Measurements from ENCODE around the gene LRP1B. TPM values are rescaled to one million over a fixed set of nuclear protein-coding genes. Genes with fewer than 3 reads are reported as not detected.

LRP1B gene
- total RNA-seq, 1 experiment from 2014 or later = 0.52 TPM

- no peak for TF ChIP-seq ZSCAN18 (CRISPR knock-in tag; IDR thresholded peaks at IDR 0.05)
Measured at GRCh38 chr2:140630557-140630956, 1500.3 kb downstream of the LRP1B start (continued).

- DNase-seq (ENCODE audit: low spot score) = no peak
- no peak for ATAC-seq
- H3K9me3 Mint-ChIP-seq = peaks cover 9% of the 10 kb centered on the region
- H3K27me3 Mint-ChIP-seq (ENCODE audit: low read depth) = no peaks in the 10 kb centered on the region
- H3K27ac Mint-ChIP-seq = no peak overlapping the region
- TF ChIP-seq SOX15 (CRISPR knock-in tag; IDR thresholded peaks at IDR 0.05) = no peak
- TF ChIP-seq TCF7 (CRISPR knock-in tag; IDR thresholded peaks at IDR 0.05; ENCODE audit: low read depth) = no peak
- no peak for TF ChIP-seq SMAD3 (CRISPR knock-in tag; IDR thresholded peaks at IDR 0.05; ENCODE audit: borderline replicate concordance)
- H3K36me3 Mint-ChIP-seq = peaks cover 3% of the 10 kb centered on the region; the same call in 1 of the 2 replicates
- no peaks in the 10 kb centered on the region for H3K4me1 Mint-ChIP-seq
- CTCF ChIA-PET = no interaction called here
- POLR2A ChIA-PET = no interaction called here
- H3K4me3 Mint-ChIP-seq = no peak overlapping the region
Measured at GRCh38 chr2:140627885-140628284, 1502.9 kb downstream of the LRP1B start.

DNA sequence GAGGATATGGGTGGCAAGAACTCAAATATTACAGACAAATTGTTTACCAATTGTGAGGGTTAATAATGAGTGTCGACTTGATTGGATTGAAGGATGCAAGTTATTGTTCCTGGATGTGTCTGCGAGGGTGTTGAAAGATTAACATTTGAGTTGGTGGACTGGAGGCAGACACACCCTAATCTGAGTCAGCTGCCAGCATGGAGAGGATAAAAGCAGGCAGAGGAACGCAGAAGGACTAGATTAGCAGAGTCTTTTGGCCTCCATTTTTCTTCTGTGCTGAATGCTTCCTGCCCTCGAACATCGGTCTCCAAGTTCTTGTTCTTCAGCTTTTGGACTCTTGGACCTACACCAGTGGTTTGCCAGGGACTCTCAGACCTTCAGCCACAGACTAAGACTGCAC, 1503.7 kb downstream of the LRP1B start:
- H3K27me3 Mint-ChIP-seq (ENCODE audit: low read depth) = no peaks in the 10 kb centered on the region
- DNase-seq (ENCODE audit: low spot score) (no peak), ATAC-seq (no peak)
- no peaks in the 10 kb centered on the region for H3K4me1 Mint-ChIP-seq
- H3K9me3 Mint-ChIP-seq = peaks cover 9% of the 10 kb centered on the region
- no peak for TF ChIP-seq NFATC4 (CRISPR knock-in tag; IDR thresholded peaks at IDR 0.05)
- TF ChIP-seq, protein P1, sequence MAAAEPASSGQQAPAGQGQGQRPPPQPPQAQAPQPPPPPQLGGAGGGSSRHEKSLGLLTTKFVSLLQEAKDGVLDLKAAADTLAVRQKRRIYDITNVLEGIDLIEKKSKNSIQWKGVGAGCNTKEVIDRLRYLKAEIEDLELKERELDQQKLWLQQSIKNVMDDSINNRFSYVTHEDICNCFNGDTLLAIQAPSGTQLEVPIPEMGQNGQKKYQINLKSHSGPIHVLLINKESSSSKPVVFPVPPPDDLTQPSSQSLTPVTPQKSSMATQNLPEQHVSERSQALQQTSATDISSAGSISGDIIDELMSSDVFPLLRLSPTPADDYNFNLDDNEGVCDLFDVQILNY (CRISPR knock-in tag; IDR thresholded peaks at IDR 0.05) = no peak
- TF ChIP-seq, protein P2, sequence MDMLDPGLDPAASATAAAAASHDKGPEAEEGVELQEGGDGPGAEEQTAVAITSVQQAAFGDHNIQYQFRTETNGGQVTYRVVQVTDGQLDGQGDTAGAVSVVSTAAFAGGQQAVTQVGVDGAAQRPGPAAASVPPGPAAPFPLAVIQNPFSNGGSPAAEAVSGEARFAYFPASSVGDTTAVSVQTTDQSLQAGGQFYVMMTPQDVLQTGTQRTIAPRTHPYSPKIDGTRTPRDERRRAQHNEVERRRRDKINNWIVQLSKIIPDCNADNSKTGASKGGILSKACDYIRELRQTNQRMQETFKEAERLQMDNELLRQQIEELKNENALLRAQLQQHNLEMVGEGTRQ (CRISPR knock-in tag; IDR thresholded peaks at IDR 0.05) = no peak
- no peak for TF ChIP-seq ERG (CRISPR knock-in tag; IDR thresholded peaks at IDR 0.05)
- no peak for TF ChIP-seq ZNF396 (CRISPR knock-in tag; IDR thresholded peaks at IDR 0.05; ENCODE audit: borderline replicate concordance)
- TF ChIP-seq, protein P3, sequence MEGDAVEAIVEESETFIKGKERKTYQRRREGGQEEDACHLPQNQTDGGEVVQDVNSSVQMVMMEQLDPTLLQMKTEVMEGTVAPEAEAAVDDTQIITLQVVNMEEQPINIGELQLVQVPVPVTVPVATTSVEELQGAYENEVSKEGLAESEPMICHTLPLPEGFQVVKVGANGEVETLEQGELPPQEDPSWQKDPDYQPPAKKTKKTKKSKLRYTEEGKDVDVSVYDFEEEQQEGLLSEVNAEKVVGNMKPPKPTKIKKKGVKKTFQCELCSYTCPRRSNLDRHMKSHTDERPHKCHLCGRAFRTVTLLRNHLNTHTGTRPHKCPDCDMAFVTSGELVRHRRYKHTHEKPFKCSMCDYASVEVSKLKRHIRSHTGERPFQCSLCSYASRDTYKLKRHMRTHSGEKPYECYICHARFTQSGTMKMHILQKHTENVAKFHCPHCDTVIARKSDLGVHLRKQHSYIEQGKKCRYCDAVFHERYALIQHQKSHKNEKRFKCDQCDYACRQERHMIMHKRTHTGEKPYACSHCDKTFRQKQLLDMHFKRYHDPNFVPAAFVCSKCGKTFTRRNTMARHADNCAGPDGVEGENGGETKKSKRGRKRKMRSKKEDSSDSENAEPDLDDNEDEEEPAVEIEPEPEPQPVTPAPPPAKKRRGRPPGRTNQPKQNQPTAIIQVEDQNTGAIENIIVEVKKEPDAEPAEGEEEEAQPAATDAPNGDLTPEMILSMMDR (IDR thresholded peaks at IDR 0.05) = no peak
- no peak for TF ChIP-seq CBFB (CRISPR knock-in tag; IDR thresholded peaks at IDR 0.05; ENCODE audit: low read depth)
- no peak for TF ChIP-seq NFE2L1 (CRISPR knock-in tag; IDR thresholded peaks at IDR 0.05)
- TF ChIP-seq, protein P4, sequence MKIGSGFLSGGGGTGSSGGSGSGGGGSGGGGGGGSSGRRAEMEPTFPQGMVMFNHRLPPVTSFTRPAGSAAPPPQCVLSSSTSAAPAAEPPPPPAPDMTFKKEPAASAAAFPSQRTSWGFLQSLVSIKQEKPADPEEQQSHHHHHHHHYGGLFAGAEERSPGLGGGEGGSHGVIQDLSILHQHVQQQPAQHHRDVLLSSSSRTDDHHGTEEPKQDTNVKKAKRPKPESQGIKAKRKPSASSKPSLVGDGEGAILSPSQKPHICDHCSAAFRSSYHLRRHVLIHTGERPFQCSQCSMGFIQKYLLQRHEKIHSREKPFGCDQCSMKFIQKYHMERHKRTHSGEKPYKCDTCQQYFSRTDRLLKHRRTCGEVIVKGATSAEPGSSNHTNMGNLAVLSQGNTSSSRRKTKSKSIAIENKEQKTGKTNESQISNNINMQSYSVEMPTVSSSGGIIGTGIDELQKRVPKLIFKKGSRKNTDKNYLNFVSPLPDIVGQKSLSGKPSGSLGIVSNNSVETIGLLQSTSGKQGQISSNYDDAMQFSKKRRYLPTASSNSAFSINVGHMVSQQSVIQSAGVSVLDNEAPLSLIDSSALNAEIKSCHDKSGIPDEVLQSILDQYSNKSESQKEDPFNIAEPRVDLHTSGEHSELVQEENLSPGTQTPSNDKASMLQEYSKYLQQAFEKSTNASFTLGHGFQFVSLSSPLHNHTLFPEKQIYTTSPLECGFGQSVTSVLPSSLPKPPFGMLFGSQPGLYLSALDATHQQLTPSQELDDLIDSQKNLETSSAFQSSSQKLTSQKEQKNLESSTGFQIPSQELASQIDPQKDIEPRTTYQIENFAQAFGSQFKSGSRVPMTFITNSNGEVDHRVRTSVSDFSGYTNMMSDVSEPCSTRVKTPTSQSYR (CRISPR knock-in tag; IDR thresholded peaks at IDR 0.05) = no peak
- TF ChIP-seq, protein P5, sequence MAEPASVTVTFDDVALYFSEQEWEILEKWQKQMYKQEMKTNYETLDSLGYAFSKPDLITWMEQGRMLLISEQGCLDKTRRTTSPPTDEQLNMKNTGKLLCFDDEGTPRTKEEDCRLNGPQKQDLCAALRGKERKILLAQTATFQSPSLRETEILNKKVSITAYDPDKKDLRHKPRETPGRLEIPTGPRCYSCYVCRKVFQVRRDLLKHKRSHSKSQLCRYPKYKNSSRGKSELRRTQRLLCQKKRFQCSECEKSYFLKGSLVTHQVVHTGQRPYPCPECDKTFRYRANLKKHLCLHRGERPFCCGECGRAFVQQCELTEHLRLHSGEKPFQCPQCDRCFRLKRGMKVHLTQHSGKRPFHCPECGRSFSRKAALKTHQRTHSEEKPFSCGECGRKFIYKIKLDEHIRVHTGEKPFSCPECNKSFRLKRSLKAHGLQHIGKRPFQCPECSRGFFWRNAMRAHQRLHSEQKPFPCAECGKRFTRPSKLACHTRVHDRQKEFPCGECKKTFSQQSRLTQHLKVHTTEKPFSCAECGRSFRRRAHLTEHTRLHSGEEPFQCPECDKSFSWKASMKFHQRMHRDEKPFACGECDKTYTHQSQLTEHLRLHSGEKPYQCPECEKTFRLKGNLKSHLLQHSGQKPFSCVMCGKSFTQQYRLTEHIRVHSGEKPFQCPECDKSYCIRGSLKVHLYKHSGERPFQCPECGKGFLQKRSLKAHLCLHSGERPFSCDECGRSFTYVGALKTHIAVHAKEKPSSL (CRISPR knock-in tag; conservative IDR thresholded peaks at IDR 0.05) = no peak
- no peak for TF ChIP-seq ZNF671 (CRISPR knock-in tag; IDR thresholded peaks at IDR 0.05)
- no peak for TF ChIP-seq GRHL2 (CRISPR knock-in tag; IDR thresholded peaks at IDR 0.05; ENCODE audit: insufficient replicate concordance, severe bottlenecking)
- no peak for TF ChIP-seq MLX (CRISPR knock-in tag; IDR thresholded peaks at IDR 0.05)
- no peak for TF ChIP-seq JUN (CRISPR knock-in tag; IDR thresholded peaks at IDR 0.05)
- no peak for TF ChIP-seq FOXJ3 (CRISPR knock-in tag; IDR thresholded peaks at IDR 0.05; ENCODE audit: borderline replicate concordance)
- no peak for TF ChIP-seq ATF6 (CRISPR knock-in tag; IDR thresholded peaks at IDR 0.05)
- POLR2A ChIA-PET = no interaction called here
- CTCF ChIA-PET = no interaction called here
- no peak overlapping the region for H3K4me3 Mint-ChIP-seq
- H3K36me3 Mint-ChIP-seq = peaks cover 3% of the 10 kb centered on the region; the same call in 1 of the 2 replicates
- H3K27ac Mint-ChIP-seq = no peak overlapping the region

Measured in WTC11 (cell line).